H9 (cell line): ENCODE measurements around the gene URAD. TPM values are rescaled to one million over a fixed set of nuclear protein-coding genes. Genes with fewer than 3 reads are reported as not detected.

Experiments used
- DNase-seq: peaks from one replicate; pipeline ENCODE4 v3.0.0-alpha.2; 2017
- H2AFZ ChIP-seq: one replicate; pipeline ENCODE4 v1.6.1; 2013; ENCODE audit warnings: mild to moderate bottlenecking, low read length, control low read depth, moderate library complexity
- H2AK5ac ChIP-seq: 2 replicates; pipeline ENCODE4 v1.6.1; 2013; ENCODE audit warnings: low read length, control low read depth, mixed read lengths; ENCODE audit not compliant: insufficient read length
- H2BK120ac ChIP-seq: one replicate; pipeline ENCODE4 v1.6.1; 2013; ENCODE audit warnings: low read depth, mild to moderate bottlenecking, low read length, control low read depth, inconsistent platforms; ENCODE audit not compliant: poor library complexity, severe bottlenecking
- H2BK12ac ChIP-seq: 2 replicates; pipeline ENCODE4 v1.6.1; 2013; ENCODE audit warnings: low read length, control low read depth, mixed read lengths, low read depth; ENCODE audit not compliant: insufficient read length
- H2BK15ac ChIP-seq: 2 replicates; pipeline ENCODE4 v1.6.1; 2013; ENCODE audit warnings: low read depth, low read length, control low read depth
- H2BK20ac ChIP-seq: one replicate; pipeline ENCODE4 v1.6.1; 2013; ENCODE audit warnings: low read depth, mild to moderate bottlenecking, low read length, control low read depth, inconsistent platforms; ENCODE audit not compliant: poor library complexity, severe bottlenecking
- H2BK5ac ChIP-seq: 2 replicates; pipeline ENCODE4 v1.6.1; 2013; ENCODE audit warnings: low read length, control low read depth, mixed read lengths; ENCODE audit not compliant: insufficient read length
- H3K14ac ChIP-seq: 2 replicates; pipeline ENCODE4 v1.6.1; 2013; ENCODE audit warnings: low read length, control low read depth; ENCODE audit not compliant: insufficient read depth
- H3K18ac ChIP-seq: 2 replicates; pipeline ENCODE4 v1.6.1; 2013; ENCODE audit warnings: low read depth, mild to moderate bottlenecking, mixed read lengths, low read length, control low read depth; ENCODE audit not compliant: insufficient read length
- H3K23ac ChIP-seq: 2 replicates; pipeline ENCODE4 v1.6.1; 2013; ENCODE audit warnings: low read length, control low read depth, mixed read lengths, low read depth; ENCODE audit not compliant: insufficient read length
- H3K23me2 ChIP-seq: 2 replicates; pipeline ENCODE4 v1.6.1; 2013; ENCODE audit warnings: low read depth, mild to moderate bottlenecking, mixed read lengths, low read length, control low read depth; ENCODE audit not compliant: insufficient read length, poor library complexity, severe bottlenecking
- H3K27ac ChIP-seq: 2 replicates; pipeline ENCODE4 v1.5.1; 2013; ENCODE audit warnings: low read length, control low read depth, mixed read lengths, low read depth; ENCODE audit not compliant: insufficient read length
- H3K27me3 ChIP-seq: 2 replicates; pipeline ENCODE4 v1.6.1; 2013; ENCODE audit warnings: low read length, control low read depth, inconsistent platforms; ENCODE audit not compliant: insufficient read depth
- H3K4ac ChIP-seq: 2 replicates; pipeline ENCODE4 v1.6.1; 2013; ENCODE audit warnings: low read depth, mild to moderate bottlenecking, control low read depth, inconsistent platforms, low read length, moderate library complexity
- H3K4me1 ChIP-seq: 2 replicates; pipeline ENCODE4 v1.6.1; 2013; ENCODE audit warnings: low read length, control low read depth, inconsistent platforms; ENCODE audit not compliant: insufficient read depth
- H3K4me2 ChIP-seq: 2 replicates; pipeline ENCODE4 v1.6.1; 2013; ENCODE audit warnings: low read length, control low read depth, mixed read lengths; ENCODE audit not compliant: insufficient read length, insufficient read depth
- H3K56ac ChIP-seq: 2 replicates; pipeline ENCODE4 v1.6.1; 2013; ENCODE audit warnings: low read depth, mild to moderate bottlenecking, mixed read lengths, low read length, control low read depth; ENCODE audit not compliant: insufficient read length
- H3K79me1 ChIP-seq: 2 replicates; pipeline ENCODE4 v1.6.1; 2013; ENCODE audit warnings: low read depth, mild to moderate bottlenecking, moderate library complexity, low read length, control low read depth, inconsistent platforms; ENCODE audit not compliant: insufficient read depth, poor library complexity, severe bottlenecking
- H3K79me2 ChIP-seq: 2 replicates; pipeline ENCODE4 v1.6.1; 2013; ENCODE audit warnings: low read length, control low read depth, inconsistent platforms; ENCODE audit not compliant: insufficient read depth
- H3K9ac ChIP-seq: 2 replicates; pipeline ENCODE4 v1.6.1; 2013; ENCODE audit warnings: low read length, control low read depth, mixed read lengths; ENCODE audit not compliant: insufficient read length; ENCODE audit errors: extremely low read depth
- H3K9me3 ChIP-seq: one replicate; pipeline ENCODE4 v1.6.1; 2013; ENCODE audit warnings: low read depth, low read length, inconsistent platforms; ENCODE audit not compliant: control insufficient read depth
- H3T11ph ChIP-seq: one replicate; pipeline ENCODE4 v1.6.1; 2013; ENCODE audit warnings: mild to moderate bottlenecking, low read length, control low read depth, inconsistent platforms
- H4K20me1 ChIP-seq: one replicate; pipeline ENCODE4 v1.6.1; 2013; ENCODE audit not compliant: control insufficient read depth, insufficient read length, insufficient read depth
- H4K5ac ChIP-seq: 2 replicates; pipeline ENCODE4 v1.6.1; 2013; ENCODE audit warnings: low read depth, mild to moderate bottlenecking, mixed read lengths, low read length, control low read depth; ENCODE audit not compliant: insufficient read length
- H4K8ac ChIP-seq: replicated peaks from 2 replicates; pipeline ENCODE4 v1.6.1; 2013; ENCODE audit warnings: low read length, control low read depth, mixed read lengths, low read depth; ENCODE audit not compliant: insufficient read length
- H4K91ac ChIP-seq: 2 replicates; pipeline ENCODE4 v1.6.1; 2013; ENCODE audit warnings: low read depth, mild to moderate bottlenecking, moderate library complexity, mixed read lengths, low read length, control low read depth; ENCODE audit not compliant: insufficient read length
- H3K27ac Mint-ChIP-seq, 3 experiments: 2 replicates in 2 of 3; 3 replicates in 1 of 3; pipeline ENCODE4 v1.8.0; 2020 to 2021; ENCODE audit warnings: mixed read lengths in 3 of 3, mild to moderate bottlenecking in 1 of 3, moderate library complexity in 1 of 3
- H3K27me3 Mint-ChIP-seq: 2 replicates; pipeline ENCODE4 v1.8.0; 2021; ENCODE audit warnings: low read depth, mild to moderate bottlenecking, moderate library complexity, mixed read lengths
- H3K36me3 Mint-ChIP-seq, 3 experiments: 2 replicates in 2 of 3; 3 replicates in 1 of 3; pipeline ENCODE4 v1.8.0; 2020 to 2021; ENCODE audit warnings: low read depth in 3 of 3, mixed read lengths in 3 of 3; ENCODE audit not compliant: insufficient read depth in 1 of 3
- H3K4me1 Mint-ChIP-seq, 2 experiments: 2 replicates each; pipeline ENCODE4 v1.8.0; 2020; ENCODE audit warnings: mixed read lengths in 2 of 2
- H3K4me3 Mint-ChIP-seq, 2 experiments: 2 replicates in 1 of 2; 3 replicates in 1 of 2; pipeline ENCODE4 v1.8.0; 2020 to 2021; ENCODE audit warnings: mild to moderate bottlenecking in 2 of 2, mixed read lengths in 2 of 2, moderate library complexity in 1 of 2
- H3K9me3 Mint-ChIP-seq, 2 experiments: 2 replicates in 1 of 2; 3 replicates in 1 of 2; pipeline ENCODE4 v1.8.0; 2020; ENCODE audit warnings: mild to moderate bottlenecking in 2 of 2, mixed read lengths in 2 of 2, moderate library complexity in 1 of 2
- WGBS: extraction: QIAGEN DNeasy Blood & Tissue Kit; methylation state at CpG from one replicate; pipeline ENCODE4 v1.1.7; 2013; ENCODE audit warnings: missing lambda C conversion rate, low lambda C conversion rate, mixed read lengths; ENCODE audit not compliant: insufficient read length; ENCODE audit errors: extremely low coverage; 5-methylcytosine and 5-hydroxymethylcytosine counted together
- total RNA-seq: library from RNA; stranded (reverse); gene quantifications from 2 replicates; pipeline ENCODE4 v1.2.1, GENCODE V29; 2021
- TF ChIP-seq, protein P1 (sequence below): fragments of 200-600 bp; sonication (generic); conservative IDR thresholded peaks from 3 replicates; pipeline ENCODE4 v1.8.0; 2021; ENCODE audit warnings: antibody characterized with exemption, mild to moderate bottlenecking

Gene URAD
- total RNA-seq, 1 experiment from 2014 or later: not detected

DNA sequence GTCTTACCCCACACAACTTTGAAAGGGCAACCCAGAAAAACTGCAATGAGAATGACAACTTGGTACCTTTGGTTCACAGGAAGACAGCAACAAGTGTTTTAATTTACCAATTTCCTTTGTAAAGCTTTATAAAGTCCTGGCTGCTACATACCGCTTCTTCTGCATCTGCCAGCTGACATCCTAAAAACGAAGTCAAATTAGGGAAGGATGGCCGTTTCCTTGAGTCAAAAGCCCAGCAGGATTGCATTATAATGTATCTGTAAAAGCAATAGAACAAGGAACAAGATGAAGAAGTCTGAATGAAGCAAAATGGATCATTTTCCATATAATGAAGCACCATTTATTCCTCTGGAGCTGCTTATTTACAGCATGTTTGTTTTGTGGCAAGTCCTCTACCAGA lies 25.8 kb upstream of the URAD start:
- Histone ChIP-seq H3K23ac (no peak overlapping the region), H3K4me1 (no peaks in the 10 kb centered on the region), H3K18ac (no peak overlapping the region), H3K27ac (no peak overlapping the region), H3K9me3 (no peaks in the 10 kb centered on the region), H2AFZ (no peak overlapping the region), H4K20me1 (no peaks in the 10 kb centered on the region), H2BK12ac (no peak overlapping the region), H4K91ac (no peak overlapping the region), H3K4ac (no peak overlapping the region), H2BK5ac (no peak overlapping the region), H3K56ac (no peak overlapping the region), H3K9ac (no peak overlapping the region), H2BK20ac (no peak overlapping the region), H3K79me1 (no peaks in the 10 kb centered on the region), H3K23me2 (no peaks in the 10 kb centered on the region), H2BK15ac (no peak overlapping the region), H3K14ac (no peak overlapping the region), H3K27me3 (no peaks in the 10 kb centered on the region), H3K4me2 (no peak overlapping the region), H4K5ac (no peak overlapping the region), H3K79me2 (no peaks in the 10 kb centered on the region), H3T11ph (no peak overlapping the region), H4K8ac (no peak overlapping the region), H2AK5ac (no peak overlapping the region), H2BK120ac (no peak overlapping the region)
- peaks cover 15 to 17% of the 10 kb centered on the region in 2 experiments for H3K4me1 Mint-ChIP-seq
- H3K36me3 Mint-ChIP-seq: no peaks in the 10 kb centered on the region
- H3K27ac Mint-ChIP-seq: no peak overlapping the region; a peak in 1 of 7 replicates
- TF ChIP-seq, protein P1, sequence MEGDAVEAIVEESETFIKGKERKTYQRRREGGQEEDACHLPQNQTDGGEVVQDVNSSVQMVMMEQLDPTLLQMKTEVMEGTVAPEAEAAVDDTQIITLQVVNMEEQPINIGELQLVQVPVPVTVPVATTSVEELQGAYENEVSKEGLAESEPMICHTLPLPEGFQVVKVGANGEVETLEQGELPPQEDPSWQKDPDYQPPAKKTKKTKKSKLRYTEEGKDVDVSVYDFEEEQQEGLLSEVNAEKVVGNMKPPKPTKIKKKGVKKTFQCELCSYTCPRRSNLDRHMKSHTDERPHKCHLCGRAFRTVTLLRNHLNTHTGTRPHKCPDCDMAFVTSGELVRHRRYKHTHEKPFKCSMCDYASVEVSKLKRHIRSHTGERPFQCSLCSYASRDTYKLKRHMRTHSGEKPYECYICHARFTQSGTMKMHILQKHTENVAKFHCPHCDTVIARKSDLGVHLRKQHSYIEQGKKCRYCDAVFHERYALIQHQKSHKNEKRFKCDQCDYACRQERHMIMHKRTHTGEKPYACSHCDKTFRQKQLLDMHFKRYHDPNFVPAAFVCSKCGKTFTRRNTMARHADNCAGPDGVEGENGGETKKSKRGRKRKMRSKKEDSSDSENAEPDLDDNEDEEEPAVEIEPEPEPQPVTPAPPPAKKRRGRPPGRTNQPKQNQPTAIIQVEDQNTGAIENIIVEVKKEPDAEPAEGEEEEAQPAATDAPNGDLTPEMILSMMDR: no peak
- H3K9me3 Mint-ChIP-seq: no peaks in the 10 kb centered on the region
- DNase-seq: no peak
- WGBS: no CpG with 5 or more reads among the region's 3 CpGs
- no peak overlapping the region for H3K4me3 Mint-ChIP-seq
- peaks cover 3% of the 10 kb centered on the region for H3K27me3 Mint-ChIP-seq
